Thymus (tissue), 11 donors: ENCODE measurements around the gene ARF3. TPM values are rescaled to one million over a fixed set of nuclear protein-coding genes. Genes with fewer than 3 reads are reported as not detected.
A peak's percentile ranks its signal among the peaks of the same experiment; 100 is the strongest.

Experiments used
- DNase-seq, 9 donors: peaks; one replicate each; pipeline ENCODE4 v3.0.0-alpha.2; 2013; ENCODE audit warnings: low spot score in 9 of 9, low read depth in 6 of 9, missing footprints in 1 of 9
- H3K27ac ChIP-seq, 2 donors: one replicate each; pipeline ENCODE4 v1.5.1; 2013; ENCODE audit warnings: control low read depth in 1 of 2, low read depth in 1 of 2, low read length in 1 of 2, mild to moderate bottlenecking in 1 of 2, moderate library complexity in 1 of 2
- H3K27me3 ChIP-seq, 2 donors: one replicate each; pipeline ENCODE4 v1.5.1; 2013; ENCODE audit warnings: low read length in 1 of 2; ENCODE audit not compliant: control insufficient read depth in 2 of 2, insufficient read depth in 1 of 2
- H3K36me3 ChIP-seq, 2 donors: one replicate each; pipeline ENCODE4 v1.5.1; 2013; ENCODE audit warnings: low read length in 1 of 2, mild to moderate bottlenecking in 1 of 2, moderate library complexity in 1 of 2; ENCODE audit not compliant: control insufficient read depth in 2 of 2, insufficient read depth in 2 of 2
- H3K4me1 ChIP-seq, 2 donors: one replicate each; pipeline ENCODE4 v1.5.1; 2013; ENCODE audit warnings: low read length in 2 of 2; ENCODE audit not compliant: control insufficient read depth in 2 of 2, insufficient read depth in 2 of 2
- H3K4me3 ChIP-seq, 2 donors: one replicate each; pipeline ENCODE4 v1.5.1; 2013; ENCODE audit warnings: low read length in 2 of 2, control low read depth in 1 of 2, mild to moderate bottlenecking in 1 of 2
- H3K9me3 ChIP-seq, 2 donors: one replicate each; pipeline ENCODE4 v1.5.1; 2013; ENCODE audit warnings: low read length in 1 of 2, mild to moderate bottlenecking in 1 of 2; ENCODE audit not compliant: control insufficient read depth in 2 of 2, insufficient read depth in 1 of 2
- WGBS: extraction: QIAGEN DNeasy Blood & Tissue Kit; methylation state at CpG from one replicate; pipeline ENCODE4 v1.1.7; 2013; 5-methylcytosine and 5-hydroxymethylcytosine counted together
- polyA plus RNA-seq: library from polyadenylated mRNA; stranded (reverse); fragments of 200-250 nt; gene quantifications from one replicate; pipeline ENCODE4 v1.2.3, GENCODE V29; 2013
- total RNA-seq: library from RNA; stranded (reverse); fragments of 120-200 nt; gene quantifications from one replicate; pipeline ENCODE4 v1.2.4, GENCODE V29; 2013
- donor health status: healthy.

ARF3 gene
- total and polyA plus RNA-seq, 2 donors = 48.1 to 70.6 TPM

- peak in 4 of 9 donors; percentile 65 to 79 (median 73) for DNase-seq
- Histone ChIP-seq H3K27ac (no peak overlapping the region), H3K4me3 (no peak overlapping the region), H3K36me3 (peaks cover 0 to 2% of the 10 kb centered on the region in 2 donors), H3K4me1 (peaks cover 21 to 52% of the 10 kb centered on the region in 2 donors), H3K9me3 (peaks cover 2 to 25% of the 10 kb centered on the region in 2 donors), H3K27me3 (peaks cover 87 to 100% of the 10 kb centered on the region in 2 donors)
- 9% methylated on average over 50 of the region's 50 CpGs for WGBS
These were observed 20.3 kb upstream of the ARF3 start for GRCh38 chr12:48977290-48978281.

GRCh38 chr12:48973941-48974673 is 16.8 kb upstream of the ARF3 start:
- Histone ChIP-seq H3K9me3 (peaks cover 2 to 38% of the 10 kb centered on the region in 2 donors), H3K4me3 (no peak overlapping the region), H3K4me1 (peaks cover 25 to 56% of the 10 kb centered on the region in 2 donors), H3K27me3 (peaks cover 84 to 100% of the 10 kb centered on the region in 2 donors), H3K36me3 (peaks cover 0 to 2% of the 10 kb centered on the region in 2 donors), H3K27ac (no peak overlapping the region)
- DNase-seq = peak in 1 of 9 donors; percentile 44
- WGBS = 18% methylated on average over 19 of the region's 19 CpGs

GRCh38 chr12:48973531-48973930 is 16.2 kb upstream of the ARF3 start:
- H3K27ac ChIP-seq = no peak overlapping the region
- WGBS = 34% methylated on average over 12 of the region's 12 CpGs
- H3K4me3 ChIP-seq = no peak overlapping the region
- DNase-seq = no peak
- peaks cover 84 to 100% of the 10 kb centered on the region in 2 donors for H3K27me3 ChIP-seq
- H3K4me1 ChIP-seq = peaks cover 20 to 54% of the 10 kb centered on the region in 2 donors
- H3K9me3 ChIP-seq = peaks cover 2 to 33% of the 10 kb centered on the region in 2 donors
- peaks cover 0 to 2% of the 10 kb centered on the region in 2 donors for H3K36me3 ChIP-seq

GRCh38 chr12:48972952-48973483 is 15.7 kb upstream of the ARF3 start:
- peaks cover 17 to 50% of the 10 kb centered on the region in 2 donors for H3K4me1 ChIP-seq
- peaks cover 0 to 2% of the 10 kb centered on the region in 2 donors for H3K36me3 ChIP-seq
- 22% methylated on average over 3 of the region's 3 CpGs for WGBS
- no peak for DNase-seq
- peaks cover 79 to 100% of the 10 kb centered on the region in 2 donors for H3K27me3 ChIP-seq
- no peak overlapping the region for H3K27ac ChIP-seq
- no peak overlapping the region for H3K4me3 ChIP-seq
- H3K9me3 ChIP-seq = peaks cover 1 to 31% of the 10 kb centered on the region in 2 donors

GRCh38 chr12:48972213-48972951 is 15.1 kb upstream of the ARF3 start:
- DNase-seq = no peak
- WGBS = 7% methylated on average over 23 of the region's 23 CpGs
- H3K27me3 ChIP-seq = peaks cover 72 to 100% of the 10 kb centered on the region in 2 donors

GRCh38 chr12:48970702-48971334 is 13.5 kb upstream of the ARF3 start:
- peaks cover 65 to 96% of the 10 kb centered on the region in 2 donors for H3K27me3 ChIP-seq
- H3K36me3 ChIP-seq = no peaks in the 10 kb centered on the region
- peaks cover 15 to 39% of the 10 kb centered on the region in 2 donors for H3K4me1 ChIP-seq
- peaks cover 1 to 31% of the 10 kb centered on the region in 2 donors for H3K9me3 ChIP-seq
- H3K27ac ChIP-seq = no peak overlapping the region
- no peak for DNase-seq
- WGBS = 33% methylated on average over 10 of the region's 10 CpGs
- H3K4me3 ChIP-seq = peak overlapping the region in 1 of 2 donors; percentile 22

More at GRCh38 chr12:48972213-48972951, 15.1 kb upstream of the ARF3 start:
- Histone ChIP-seq H3K4me1 (peaks cover 15 to 43% of the 10 kb centered on the region in 2 donors), H3K36me3 (peaks cover 0 to 2% of the 10 kb centered on the region in 2 donors), H3K4me3 (no peak overlapping the region), H3K9me3 (peaks cover 1 to 31% of the 10 kb centered on the region in 2 donors), H3K27ac (no peak overlapping the region)

- peaks cover 15 to 39% of the 10 kb centered on the region in 2 donors for H3K4me1 ChIP-seq
- 7% methylated on average over 77 of the region's 77 CpGs for WGBS
- H3K36me3 ChIP-seq = no peaks in the 10 kb centered on the region
- peak overlapping the region; percentile 22 for H3K4me3 ChIP-seq
- H3K9me3 ChIP-seq = peaks cover 1 to 31% of the 10 kb centered on the region in 2 donors
- H3K27me3 ChIP-seq = peaks cover 60 to 95% of the 10 kb centered on the region in 2 donors
- peak in 4 of 9 donors; percentile 47 to 70 (median 60) for DNase-seq
- peak overlapping the region in 1 of 2 donors; percentile 71 for H3K27ac ChIP-seq
These were observed 12.8 kb upstream of the ARF3 start for GRCh38 chr12:48969833-48970701.
